Amygdala (tissue), 56 donors: ENCODE measurements around the gene SMIM41.

Experiments used
- DNase-seq, 56 donors: peaks; one replicate each; lab custom pipeline; 2025; lab: John Stamatoyannopoulos, UW

The SMIM41 gene

GRCh38 chr12:52144512-52145227 is 65.2 kb downstream of the SMIM41 start:
- DNase-seq = no peak

DNA sequence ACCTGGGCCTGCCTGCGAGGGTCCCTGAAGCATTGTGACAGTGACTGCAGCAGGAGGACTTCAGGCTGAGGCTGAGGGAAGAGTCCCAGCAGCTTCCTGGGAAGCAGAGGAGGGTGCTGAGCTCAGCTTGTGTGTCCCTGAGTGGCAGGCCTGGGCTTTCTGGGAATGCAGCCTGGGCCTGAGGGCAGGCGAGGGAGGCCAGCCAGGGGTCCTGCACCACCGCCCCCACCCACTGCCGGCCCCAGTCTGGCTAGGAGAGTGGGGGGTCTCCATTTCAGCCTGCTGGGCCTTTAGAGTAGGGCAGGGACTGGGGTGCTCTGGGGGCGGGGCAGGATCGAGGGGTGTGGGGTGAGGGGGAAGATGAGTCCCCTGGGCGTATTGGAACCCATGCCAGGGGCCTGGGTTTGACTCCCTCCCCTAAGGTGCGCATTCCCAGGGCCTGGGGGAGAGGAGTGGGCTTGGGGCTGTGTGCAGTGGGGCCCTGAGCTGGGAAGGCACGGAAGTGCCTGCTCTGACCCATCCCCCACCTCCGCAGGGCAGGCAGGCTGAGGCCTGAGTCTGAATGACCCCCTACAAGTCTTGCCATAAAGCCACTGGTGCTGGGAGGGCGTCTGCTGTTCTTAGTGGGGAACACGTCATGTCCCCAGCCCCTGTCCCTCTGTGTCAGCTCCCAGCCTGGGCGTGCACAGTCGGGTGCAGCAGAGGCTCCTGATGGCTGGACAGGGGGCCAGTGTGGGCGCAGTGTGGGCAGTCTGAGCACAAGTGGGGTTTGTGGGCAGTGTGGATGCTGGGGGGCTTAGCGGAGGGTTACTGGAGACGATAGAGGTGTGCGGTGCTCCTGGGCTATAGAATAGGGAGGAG is 66.0 kb downstream of the SMIM41 start:
- DNase-seq = no peak

DNA sequence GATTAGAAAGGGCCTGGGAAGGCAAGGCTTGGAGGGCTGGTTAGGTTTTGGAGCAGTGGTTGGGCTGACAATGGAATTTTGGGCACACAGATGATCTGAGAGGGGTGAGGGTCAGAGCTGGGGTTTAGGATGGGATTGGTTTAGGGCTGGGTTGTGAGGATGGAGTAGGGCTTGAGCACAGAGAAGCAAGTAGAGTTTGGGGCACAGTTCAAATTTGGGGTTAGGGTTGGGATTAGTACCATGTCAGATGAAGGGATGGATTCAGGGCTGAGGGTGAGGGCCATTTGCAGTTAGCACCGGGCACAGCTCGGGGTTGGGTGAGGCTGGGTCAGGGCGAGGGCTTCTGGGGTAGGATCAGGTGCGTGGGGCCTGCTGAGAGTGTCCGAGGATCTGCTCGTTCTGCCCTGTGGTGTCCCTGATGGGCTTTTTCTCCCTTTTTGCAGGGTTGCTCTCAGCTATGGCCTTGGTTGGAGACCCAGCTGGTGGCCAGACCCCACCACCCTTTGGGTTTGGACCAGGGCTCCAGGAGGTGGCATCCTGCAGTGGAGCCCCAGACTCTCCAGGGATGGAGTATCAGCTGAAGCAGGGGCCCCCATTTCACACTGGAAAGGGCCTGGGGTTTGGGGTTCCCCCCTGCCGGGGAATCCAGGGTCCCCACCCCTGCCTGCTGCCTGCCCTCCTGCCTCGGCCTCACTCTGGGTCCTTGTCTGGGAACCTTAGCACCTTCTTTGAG is 66.8 kb downstream of the SMIM41 start:
- DNase-seq = no peak

DNA sequence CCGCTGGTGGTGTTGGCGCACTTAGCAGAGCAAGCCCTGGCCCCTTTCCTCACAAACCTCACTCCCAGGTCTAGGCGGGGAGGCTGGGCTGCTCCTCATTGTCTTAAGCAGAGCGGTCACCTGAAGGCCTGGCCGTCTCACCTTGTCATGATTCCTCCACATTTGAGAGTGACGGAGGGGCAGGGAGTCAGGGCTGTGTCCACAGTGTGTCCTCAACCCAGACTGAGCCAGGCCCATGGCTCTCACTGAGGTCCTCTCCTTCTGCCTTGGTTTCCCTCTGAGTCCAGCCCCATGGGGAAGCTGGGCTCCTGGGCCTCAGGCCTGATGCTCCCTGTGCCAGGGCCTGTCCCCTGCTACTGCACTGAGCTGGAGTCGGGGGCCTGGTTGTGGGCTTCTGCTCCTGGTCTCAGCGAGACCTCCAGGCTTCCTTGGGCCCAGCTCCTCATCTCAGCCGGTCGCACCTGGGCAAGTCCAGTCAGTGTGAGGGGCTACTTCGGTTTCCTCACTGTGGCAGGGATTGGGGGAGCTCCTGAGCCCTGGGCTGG is 67.4 kb downstream of the SMIM41 start:
- DNase-seq = no peak

DNA sequence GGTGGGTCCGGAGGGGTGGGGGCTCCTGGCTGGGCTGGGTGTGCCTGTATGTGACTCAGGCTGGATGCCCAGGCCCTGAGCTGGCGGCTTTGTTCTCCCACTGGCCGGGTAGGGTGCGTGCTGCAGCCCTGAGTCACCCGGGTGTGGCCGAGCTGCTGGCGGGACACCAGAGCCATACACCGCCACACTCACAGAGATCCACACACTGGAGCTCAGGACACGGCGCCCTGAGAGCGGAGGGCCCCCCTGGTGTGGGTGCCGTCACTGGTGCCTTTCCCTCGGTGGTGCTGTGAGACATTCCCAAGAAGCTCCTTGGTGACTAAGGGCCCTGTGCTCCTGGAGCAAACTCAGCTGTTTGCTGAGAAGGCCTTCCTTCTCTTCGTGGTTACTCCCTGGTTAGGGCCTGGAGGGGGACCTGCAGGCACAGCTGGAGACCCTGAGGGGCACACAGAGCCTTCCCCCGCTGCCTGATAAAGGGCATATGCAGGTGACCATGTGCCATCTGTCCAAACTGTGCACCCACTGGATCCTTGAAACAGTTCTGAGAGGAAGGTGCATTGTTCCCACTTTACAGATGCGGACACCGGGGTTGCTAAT is 68.0 kb downstream of the SMIM41 start:
- DNase-seq = peak in 9 of 56 donors; percentile 3 to 50 (median 13)

- no peak for DNase-seq
Measured at GRCh38 chr12:52147964-52148463, 68.5 kb downstream of the SMIM41 start.

DNA sequence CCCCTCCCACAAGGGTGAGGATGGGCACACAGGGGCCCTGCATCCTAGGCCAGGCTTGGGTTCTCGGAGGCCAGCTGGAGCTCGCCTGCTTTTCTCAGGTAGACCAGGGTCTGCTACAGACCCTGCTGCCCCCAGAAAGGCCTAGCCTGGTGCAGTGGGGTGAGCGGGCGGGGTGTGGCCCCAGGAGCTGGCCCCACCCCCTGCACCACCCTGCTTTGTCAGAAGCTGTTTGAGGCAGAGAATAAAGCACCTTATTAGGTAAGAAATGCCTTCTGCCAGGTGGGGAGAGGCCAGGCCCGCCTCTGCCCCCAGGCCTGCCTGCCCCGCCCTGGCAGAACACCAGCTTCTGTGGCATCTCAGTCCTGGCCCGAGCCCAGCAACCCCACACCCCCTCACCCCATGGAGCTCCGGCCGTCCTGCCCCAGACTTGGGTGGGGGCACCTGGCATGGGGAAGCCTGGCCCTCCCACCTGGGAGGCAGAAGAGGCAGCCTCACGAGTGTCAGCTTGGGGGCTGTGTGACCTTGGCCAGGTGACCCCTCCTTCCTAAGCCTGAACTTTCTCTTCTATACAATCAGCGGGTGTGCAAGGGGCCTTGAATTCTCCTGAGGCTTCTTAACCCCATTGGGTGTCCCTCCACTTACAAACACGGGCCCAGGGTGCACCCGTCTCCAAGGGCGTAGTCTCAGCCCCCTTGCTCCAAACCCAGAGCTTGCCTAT is 69.1 kb downstream of the SMIM41 start:
- DNase-seq = no peak

- no peak for DNase-seq
Measured at GRCh38 chr12:52149182-52149641, 69.7 kb downstream of the SMIM41 start.

DNA sequence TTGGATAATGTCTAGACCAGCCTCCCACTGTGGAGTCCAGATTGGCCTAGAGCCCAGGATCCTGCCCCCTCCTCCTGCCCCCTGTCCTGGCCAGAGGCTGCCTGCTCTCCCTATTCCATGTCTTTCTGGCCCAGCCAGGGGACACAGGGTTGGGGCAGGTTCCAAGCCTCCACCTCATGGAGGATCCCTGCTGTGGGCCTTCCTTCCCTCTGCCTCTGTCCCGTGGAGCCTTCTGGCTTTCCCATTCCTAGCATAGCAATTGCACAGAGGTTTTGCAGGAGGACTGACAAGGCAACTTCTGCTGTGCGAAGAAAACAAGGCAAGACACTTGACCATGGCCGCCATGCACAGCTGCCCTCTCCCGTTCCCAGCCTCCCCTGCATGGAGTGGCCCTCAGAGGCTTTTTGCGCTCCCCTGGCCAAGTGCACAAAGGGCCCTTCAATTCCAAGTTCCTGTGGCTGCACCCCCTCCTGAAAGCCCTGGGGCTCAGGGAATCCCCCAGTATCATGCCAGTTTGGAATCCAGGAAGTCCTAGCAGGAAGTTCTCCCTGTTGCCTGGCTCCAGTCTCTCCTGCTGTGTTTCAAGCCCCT is 70.2 kb downstream of the SMIM41 start:
- DNase-seq = no peak

GRCh38 chr12:52151153-52151836 is 71.8 kb downstream of the SMIM41 start:
- DNase-seq = no peak

DNA sequence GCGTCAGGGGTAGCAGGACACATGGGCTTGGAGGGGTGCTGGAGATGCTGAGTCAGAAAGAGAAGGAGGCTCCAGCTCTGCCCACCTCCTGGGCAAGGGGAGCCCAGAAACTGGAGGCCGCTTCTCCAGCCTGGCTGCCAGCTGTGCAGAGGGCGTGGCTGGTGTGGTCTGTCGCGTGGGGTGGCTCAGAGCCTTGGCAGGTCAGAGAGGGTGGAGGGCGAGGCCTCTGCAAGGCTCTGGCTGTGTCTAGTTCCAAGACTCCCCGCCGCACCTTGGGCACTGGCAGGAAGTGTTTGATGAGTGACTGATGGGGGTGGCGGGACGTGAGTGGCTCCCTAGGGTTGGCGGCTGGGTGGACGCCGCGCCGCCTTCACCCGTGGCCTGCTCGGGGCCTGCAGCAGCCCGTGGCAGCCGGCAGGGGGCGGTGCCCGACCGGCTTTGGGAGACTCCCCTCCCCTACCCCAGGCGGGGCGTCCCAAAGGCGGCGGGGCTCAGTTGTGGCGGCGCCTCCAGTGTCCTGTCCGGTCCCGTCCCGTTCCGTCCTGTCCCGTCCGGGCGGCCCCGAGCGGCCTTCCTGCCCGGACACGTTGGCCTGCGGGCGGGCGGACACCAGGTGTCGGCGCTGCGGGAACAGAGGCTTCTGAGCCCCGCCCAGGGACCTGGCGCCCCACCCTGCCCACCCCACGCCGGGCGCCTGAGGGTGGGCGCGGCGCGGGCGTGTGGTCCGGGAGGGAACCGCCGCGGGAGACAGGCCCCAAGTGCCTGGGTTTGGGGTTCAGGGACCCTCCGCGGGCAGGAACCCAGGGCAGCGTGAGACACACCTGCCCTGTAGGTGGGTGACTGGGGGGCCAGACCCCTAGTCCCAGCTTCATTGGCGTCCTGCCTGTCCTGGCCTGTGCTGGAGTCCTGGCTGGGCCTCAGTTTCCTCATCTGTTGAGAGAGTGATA is 72.6 kb downstream of the SMIM41 start:
- peak in 13 of 56 donors; percentile 6 to 53 (median 19) for DNase-seq

DNA sequence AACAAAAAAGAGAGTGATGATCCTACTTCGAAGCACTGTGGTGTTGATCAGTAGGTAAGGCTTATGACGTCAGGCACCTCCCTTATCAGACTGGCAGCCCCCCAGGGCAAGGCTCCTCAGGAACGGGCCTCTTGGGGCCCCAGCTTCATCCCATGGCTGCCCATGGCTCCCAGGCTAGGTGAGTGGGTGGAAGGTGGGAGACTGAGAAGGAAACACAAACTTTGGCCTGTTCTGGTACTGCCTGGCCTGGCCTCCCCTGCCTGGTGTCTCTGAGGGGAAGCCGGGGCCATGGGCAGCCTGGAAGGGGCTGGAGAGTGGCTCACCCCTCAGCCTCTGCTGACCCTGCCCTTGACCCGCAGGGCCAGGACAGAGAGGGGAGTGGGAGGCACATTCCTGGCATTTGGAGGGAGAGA is 73.4 kb downstream of the SMIM41 start:
- DNase-seq = no peak

- no peak for DNase-seq
Measured at GRCh38 chr12:52155048-52155868, 75.8 kb downstream of the SMIM41 start.

GRCh38 chr12:52156311-52156710 is 76.8 kb downstream of the SMIM41 start:
- DNase-seq = no peak

- peak in 49 of 56 donors; percentile 6 to 82 (median 46) for DNase-seq
Measured at GRCh38 chr12:52156757-52157565, 77.5 kb downstream of the SMIM41 start.
